Vagina (tissue), 2 donors: ENCODE results near the gene LAMC3.

ENCODE experiments used
- POLR2A ChIP-seq, 2 donors: fragments of 450-650 bp; IDR thresholded peaks; one replicate each; pipeline ENCODE4 v1.6.1; 2017; ENCODE audit warnings: antibody characterized with exemption in 2 of 2, mild to moderate bottlenecking in 2 of 2, moderate library complexity in 2 of 2
- TF ChIP-seq, protein P1 (sequence below), 3 experiments: fragments of 450-650 bp in 2 of 3; fragments of 200-600 bp in 1 of 3; sonication (generic) in 1 of 3; IDR thresholded peaks; one replicate each; pipeline ENCODE4 v1.5.1; 2017 to 2019; ENCODE audit warnings: antibody characterized with exemption in 3 of 3, mild to moderate bottlenecking in 2 of 3, moderate library complexity in 2 of 3

GRCh38 chr9:130987738-130988399 lies 21.1 kb upstream of the LAMC3 start:
- TF ChIP-seq, protein P1, sequence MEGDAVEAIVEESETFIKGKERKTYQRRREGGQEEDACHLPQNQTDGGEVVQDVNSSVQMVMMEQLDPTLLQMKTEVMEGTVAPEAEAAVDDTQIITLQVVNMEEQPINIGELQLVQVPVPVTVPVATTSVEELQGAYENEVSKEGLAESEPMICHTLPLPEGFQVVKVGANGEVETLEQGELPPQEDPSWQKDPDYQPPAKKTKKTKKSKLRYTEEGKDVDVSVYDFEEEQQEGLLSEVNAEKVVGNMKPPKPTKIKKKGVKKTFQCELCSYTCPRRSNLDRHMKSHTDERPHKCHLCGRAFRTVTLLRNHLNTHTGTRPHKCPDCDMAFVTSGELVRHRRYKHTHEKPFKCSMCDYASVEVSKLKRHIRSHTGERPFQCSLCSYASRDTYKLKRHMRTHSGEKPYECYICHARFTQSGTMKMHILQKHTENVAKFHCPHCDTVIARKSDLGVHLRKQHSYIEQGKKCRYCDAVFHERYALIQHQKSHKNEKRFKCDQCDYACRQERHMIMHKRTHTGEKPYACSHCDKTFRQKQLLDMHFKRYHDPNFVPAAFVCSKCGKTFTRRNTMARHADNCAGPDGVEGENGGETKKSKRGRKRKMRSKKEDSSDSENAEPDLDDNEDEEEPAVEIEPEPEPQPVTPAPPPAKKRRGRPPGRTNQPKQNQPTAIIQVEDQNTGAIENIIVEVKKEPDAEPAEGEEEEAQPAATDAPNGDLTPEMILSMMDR (IDR thresholded peaks at IDR 0.05) = no peak
- no peak for TF ChIP-seq POLR2A (IDR thresholded peaks at IDR 0.05)
